Body of pancreas (tissue), 4 donors: ENCODE data around the gene RAB22A.

ENCODE experiments used
- POLR2A ChIP-seq, 3 donors: fragments of 450-650 bp; IDR thresholded peaks; one replicate each; pipeline ENCODE4 v1.6.1; 2016; ENCODE audit warnings: antibody characterized with exemption in 3 of 3, mild to moderate bottlenecking in 2 of 3
- TF ChIP-seq, protein P1 (sequence below), 7 experiments: fragments of 450-650 bp in 4 of 7; fragments of 200-600 bp in 3 of 7; sonication (generic) in 3 of 7; IDR thresholded peaks; one replicate each; pipeline ENCODE4 v1.5.1; 2016 to 2019; ENCODE audit warnings: antibody characterized with exemption in 7 of 7

DNA sequence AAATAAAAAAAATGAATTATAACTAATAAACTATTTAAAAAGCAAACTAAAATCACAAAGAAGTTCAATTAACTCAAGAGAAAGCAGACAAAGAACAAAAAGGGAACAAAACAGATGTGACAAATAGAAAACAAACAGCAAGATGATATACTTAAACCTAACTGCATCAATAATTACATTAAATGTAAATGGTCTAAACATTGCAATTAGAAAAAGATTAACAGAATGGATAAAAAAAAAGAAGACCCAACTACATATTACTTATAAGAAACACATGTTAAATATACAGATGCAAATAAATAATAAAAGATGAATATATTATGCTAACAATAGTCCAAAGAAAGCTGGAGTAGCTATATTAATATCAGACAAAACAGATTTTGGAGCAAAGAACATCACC, 35.1 kb upstream of the RAB22A start:
- no peak for TF ChIP-seq POLR2A (IDR thresholded peaks at IDR 0.05)
- TF ChIP-seq, protein P1, sequence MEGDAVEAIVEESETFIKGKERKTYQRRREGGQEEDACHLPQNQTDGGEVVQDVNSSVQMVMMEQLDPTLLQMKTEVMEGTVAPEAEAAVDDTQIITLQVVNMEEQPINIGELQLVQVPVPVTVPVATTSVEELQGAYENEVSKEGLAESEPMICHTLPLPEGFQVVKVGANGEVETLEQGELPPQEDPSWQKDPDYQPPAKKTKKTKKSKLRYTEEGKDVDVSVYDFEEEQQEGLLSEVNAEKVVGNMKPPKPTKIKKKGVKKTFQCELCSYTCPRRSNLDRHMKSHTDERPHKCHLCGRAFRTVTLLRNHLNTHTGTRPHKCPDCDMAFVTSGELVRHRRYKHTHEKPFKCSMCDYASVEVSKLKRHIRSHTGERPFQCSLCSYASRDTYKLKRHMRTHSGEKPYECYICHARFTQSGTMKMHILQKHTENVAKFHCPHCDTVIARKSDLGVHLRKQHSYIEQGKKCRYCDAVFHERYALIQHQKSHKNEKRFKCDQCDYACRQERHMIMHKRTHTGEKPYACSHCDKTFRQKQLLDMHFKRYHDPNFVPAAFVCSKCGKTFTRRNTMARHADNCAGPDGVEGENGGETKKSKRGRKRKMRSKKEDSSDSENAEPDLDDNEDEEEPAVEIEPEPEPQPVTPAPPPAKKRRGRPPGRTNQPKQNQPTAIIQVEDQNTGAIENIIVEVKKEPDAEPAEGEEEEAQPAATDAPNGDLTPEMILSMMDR (IDR thresholded peaks at IDR 0.05) = no peak
